CD4-positive, alpha-beta T cell treated with Interleukin-6 at 100 ng/mL for 8 hours (primary cell): ENCODE measurements around the gene RIOX2.
"Not testable (repeated sequence)": the region's sequence is repeated elsewhere in the genome, so short reads cannot be mapped to it uniquely, and the experiment has no call there.

Experiments used
- DNase-seq: peaks from one replicate; pipeline ENCODE4 v3.0.0-alpha.2; 2020; ENCODE audit warnings: mixed read lengths, low spot score

Gene RIOX2

DNA sequence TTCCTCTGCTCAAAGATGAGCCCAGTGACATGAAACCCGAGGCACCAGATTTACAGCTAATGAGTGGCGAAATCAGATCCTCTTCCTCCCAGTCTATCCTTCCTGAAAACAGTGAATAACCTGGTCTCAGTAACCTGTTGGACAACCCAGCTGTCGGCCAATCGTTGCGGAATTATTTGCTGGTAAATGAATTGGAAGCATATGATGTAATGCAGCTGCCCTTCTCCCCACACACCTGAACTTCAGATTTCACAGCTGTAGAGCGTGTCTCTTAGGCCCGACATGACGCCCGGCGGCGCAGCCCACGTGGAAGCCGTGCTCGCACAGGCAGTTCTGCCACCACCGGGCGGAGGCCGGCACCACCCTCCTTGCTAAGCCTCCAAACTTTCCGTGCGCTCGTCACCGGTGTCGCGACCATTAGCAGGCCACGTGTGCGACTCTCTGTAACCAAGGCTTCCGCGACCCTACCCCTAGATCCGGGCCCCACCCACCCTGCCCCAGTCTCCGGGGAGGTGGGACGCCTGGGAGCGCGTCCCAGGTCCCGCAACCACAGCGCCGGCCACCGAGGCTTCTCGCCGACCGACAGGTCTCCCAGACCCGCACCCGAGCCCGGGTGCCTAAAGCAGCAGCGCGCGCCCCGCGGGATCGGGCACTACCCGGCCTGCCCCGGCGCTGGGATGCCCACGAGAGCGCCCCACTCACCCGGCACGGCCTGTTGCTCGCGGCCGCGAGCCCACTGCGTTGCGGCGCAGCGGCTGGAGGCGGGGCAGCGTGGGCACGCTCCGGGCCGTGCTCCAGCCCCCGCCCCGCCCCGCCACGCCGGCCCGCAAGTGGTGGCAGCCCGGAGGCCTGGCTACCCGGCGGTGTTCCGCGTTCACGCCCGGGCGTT, at the start of gene RIOX2:
Gene RIOX2, minus strand, starts transcription at position 753 of the 889 bp plus-strand sequence. CDS start 4,838 bp downstream, outside the sequence.
- peak; percentile 68 for DNase-seq

DNA sequence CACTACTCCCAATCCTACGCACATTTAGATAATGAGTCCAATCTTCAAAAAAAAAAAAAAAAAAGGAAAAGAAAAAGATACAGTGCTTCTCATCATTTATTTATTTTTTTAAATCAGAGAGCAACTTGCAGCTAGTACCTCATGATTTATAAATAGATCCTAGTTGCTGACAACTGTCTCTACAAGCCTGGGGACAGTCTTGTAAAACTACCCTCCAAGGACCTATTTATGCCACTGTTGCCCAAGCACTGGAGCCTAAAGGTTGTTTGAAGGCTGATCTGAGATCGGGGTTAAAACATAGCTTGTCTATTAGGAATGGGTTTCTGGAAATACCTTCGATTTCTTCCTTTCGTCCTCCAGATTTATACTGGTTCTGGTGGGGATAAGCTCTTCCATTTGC, 48.2 kb upstream of the RIOX2 start:
- no peak for DNase-seq

DNA sequence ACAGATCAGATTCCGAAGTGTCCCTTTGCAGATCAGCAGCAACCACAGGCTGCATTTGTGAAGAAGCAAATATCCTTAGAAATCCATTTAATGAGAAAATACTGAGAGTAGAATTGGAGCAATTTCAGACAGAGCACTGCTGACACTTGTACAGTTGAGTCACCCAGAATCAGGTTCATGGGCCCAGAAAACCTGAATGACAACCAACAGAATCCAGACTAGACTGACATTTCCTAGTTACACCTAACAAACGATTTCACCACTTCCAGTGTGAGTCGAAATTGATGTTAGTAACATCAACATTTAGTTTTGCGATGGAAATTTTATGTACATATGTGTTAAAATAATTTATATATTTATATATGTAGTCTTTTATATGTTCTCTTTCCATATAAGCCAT, 46.1 kb upstream of the RIOX2 start:
- no peak for DNase-seq

DNA sequence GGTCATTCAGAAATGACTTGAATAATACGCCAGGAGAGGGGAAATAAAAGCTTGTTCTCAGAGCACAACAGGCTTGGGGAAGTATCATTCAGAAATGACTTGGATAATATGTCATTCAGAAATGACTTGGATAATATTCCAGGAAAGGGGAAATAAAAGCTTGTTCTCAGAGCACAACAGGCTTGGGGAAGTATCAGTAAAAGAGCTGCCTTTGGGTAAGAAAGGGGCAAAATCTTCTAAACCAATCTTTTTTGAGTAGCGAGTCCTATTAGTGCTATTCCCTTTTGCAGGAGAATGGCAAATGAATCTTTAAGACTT, 42.0 kb upstream of the RIOX2 start:
- no peak for DNase-seq

DNA sequence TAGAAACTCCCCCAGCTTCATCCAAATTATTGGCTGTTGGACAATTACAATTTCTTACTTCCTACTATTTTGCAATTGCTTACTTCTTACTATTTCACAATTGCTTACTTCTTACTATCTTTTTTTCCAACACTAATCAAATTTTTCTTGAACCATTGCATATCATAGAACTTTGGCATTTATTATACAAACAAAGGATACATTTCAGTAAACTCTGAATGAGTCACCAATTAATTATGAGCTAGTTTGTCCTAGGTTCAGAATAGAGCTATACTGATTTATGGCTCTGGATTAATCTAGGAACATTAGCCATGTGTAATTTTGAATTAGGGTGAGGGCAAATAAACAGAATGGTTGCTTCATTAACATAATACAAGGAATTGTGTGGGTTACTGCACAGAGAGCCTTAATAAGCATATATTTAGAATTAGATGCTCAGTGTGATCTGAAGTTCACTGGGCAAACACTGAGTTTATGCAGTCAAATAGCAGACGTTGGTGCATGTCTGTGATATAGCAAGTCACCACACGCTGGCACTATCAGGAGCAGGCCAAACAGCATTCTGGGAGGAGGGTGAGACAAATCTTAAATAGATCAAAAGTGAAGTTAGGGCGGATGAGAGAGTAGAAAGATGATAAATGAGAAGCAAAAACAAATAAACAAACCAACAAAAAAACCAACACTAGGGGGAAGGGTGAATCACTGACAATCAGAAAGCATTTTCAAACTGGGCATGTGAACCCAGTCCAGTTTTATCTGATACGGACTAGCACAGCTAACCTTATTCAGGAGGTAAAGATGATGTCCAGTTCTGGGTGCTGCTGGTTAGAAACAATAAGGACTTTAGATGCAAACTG, 41.4 kb upstream of the RIOX2 start:
- no peak for DNase-seq

DNA sequence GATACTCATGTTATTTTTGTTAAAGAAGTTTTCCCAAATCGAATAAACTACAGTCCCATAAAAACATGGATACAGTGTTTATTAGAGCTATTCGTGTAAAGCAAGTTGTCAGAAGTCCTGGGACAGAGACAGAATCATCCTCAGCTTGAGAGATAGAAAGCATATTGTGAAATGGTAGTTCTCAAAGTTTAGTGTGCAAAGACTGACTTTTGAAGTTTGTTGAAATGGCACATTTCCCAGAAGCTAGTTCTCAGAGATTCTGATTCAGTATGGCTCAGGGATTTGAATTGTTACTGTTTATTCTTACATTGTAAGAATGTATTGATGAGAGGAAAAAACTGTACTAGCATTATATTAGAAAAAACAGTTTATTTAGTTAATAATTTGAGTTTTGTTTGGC, 40.7 kb upstream of the RIOX2 start:
- DNase-seq: no peak

- DNase-seq: not testable (repeated sequence)
Observed at GRCh38 chr3:98010883-98011449, 38.7 kb upstream of the RIOX2 start.

DNA sequence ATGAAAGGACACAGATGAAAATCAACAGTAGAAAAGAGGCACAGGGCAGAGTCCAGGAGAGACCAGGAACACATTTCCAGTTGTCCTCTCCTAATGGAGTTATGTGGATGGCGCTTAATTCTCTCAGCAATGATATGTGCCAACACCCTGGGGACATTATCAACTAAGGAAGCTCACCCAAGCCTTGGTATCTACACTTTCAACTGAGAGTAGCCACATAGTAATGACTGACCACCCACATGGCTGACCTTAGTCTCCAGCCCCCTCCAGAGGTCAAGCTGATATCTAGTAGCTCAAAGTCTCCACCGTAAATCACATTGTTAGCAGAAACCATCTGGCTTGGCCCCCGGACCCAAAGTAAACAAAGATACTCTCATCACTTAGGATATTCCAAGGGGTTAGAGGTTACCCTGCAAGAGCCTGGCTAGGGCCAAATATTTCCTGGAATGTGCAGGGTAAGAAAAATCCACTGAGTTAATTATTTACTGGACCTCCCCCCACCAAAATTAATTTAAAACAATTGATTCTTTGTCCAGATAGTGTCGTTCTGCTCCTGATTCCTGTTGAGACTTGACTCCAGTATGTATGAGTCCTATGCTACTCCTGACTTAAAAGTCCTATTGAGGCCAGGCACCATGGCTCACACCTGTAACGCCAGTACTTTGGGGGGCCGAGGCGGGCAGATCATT, 38.1 kb upstream of the RIOX2 start:
- DNase-seq: no peak

DNA sequence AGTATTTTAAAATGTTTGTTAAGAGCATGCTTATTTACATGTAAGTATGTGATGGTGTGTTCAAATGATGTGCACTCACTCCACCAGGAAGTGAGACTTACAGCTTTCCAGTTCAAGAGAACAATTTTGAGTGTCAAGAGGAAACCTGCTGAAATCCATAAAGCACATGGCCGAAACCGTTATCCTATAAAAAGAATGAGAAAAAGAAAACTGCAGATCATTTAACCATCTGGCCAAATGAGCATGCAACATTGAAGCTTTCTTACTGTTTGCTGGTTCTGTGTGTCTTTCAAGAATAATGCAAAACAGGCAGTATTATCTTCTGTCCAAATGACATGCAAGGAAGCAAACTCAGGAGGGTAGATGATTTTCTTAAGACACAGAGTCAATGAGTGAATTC, 36.6 kb upstream of the RIOX2 start:
- DNase-seq: no peak

DNA sequence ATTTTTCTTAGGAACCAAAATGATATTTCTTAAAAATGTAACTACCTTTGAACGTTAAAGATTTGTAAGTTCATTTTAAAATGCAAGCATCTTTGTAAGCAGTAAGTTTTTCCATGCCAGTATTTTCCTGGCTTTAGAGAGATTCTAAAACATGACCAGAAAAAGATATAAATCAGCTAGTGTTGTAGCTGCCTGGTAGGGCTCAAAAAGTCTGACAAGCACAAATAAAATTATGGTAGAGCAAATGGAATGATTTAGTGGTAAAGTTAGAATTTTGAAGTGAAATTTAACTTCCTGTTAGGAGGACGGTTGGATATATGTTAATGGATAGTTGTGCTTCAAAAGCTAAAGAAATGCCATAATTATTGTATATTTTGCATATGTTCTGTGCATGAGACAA, 33.2 kb upstream of the RIOX2 start:
- no peak for DNase-seq

DNA sequence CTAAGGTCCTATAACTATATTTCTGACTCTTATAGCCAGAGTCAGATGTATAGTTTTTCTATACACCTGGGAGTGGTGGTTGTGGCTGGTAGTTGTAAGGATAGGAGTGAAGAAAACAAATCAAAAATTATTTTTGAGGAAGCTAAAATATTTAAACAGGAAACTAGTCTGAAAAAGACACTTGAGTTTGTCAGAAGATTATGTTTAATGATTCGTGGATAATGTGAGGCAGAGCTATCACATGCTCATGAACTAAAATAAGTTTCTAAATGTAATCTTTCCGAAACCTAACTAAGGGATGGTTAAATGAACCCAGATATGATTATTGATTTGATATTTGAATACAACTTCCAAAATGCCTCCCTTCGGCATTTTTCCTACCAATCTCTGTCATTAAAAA, 32.5 kb upstream of the RIOX2 start:
- DNase-seq: no peak

DNA sequence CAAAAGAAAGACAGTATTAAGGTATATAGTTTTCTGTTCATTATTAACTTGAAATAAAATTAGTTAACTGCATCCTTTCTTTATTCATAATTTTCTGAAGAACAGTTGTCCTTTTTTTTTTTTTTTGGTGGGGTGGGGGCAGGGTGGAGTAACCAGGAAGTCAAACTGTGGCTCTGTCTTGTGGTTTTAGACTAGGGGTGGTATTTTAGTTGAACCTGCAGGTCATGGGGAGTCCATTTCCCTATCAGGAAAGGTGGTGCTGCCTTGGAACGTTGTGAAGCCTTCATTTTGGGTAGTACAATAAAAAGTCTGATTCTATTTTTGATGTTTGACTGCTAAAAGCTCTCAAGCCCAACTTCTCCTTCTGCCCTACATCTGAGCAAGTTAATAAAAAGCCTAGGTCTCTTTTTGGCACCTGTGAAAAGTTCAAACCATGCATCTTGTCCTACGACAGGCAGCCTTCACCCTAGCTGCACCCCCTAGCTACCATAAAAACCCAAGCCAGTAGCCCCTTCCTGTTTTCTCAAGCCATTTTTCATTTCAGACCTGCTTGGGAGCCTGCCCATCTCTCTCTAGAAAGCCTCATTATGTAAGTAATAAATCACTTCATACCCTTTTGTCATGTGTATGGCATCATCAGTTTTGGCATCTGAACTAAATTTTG, 31.2 kb upstream of the RIOX2 start:
- peak; percentile 4 for DNase-seq

- no peak for DNase-seq
Observed at GRCh38 chr3:98002717-98003116, 30.5 kb upstream of the RIOX2 start.

- no peak for DNase-seq
Observed at GRCh38 chr3:97999994-98000393, 27.8 kb upstream of the RIOX2 start.

DNA sequence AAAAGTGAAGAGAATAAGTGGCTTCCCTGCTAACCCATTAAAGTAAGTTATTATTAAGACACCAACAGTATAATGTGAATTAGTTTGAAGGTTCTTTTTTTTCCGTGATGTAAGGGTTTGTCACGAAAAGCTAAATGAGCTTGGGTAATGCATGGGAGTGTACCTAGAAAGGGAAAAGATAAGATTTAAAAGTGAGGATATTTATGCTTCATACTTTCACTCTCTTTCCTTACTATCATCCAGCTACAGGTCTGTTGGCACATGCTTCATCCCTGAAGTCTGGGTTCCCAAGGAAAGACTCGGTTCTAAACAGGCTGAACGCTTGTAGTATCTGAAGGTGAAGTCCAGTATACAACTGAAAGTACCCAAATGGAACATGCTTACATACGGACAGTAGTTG, 26.9 kb upstream of the RIOX2 start:
- DNase-seq: no peak

GRCh38 chr3:97996988-97997387, 24.8 kb upstream of the RIOX2 start:
- no peak for DNase-seq

DNA sequence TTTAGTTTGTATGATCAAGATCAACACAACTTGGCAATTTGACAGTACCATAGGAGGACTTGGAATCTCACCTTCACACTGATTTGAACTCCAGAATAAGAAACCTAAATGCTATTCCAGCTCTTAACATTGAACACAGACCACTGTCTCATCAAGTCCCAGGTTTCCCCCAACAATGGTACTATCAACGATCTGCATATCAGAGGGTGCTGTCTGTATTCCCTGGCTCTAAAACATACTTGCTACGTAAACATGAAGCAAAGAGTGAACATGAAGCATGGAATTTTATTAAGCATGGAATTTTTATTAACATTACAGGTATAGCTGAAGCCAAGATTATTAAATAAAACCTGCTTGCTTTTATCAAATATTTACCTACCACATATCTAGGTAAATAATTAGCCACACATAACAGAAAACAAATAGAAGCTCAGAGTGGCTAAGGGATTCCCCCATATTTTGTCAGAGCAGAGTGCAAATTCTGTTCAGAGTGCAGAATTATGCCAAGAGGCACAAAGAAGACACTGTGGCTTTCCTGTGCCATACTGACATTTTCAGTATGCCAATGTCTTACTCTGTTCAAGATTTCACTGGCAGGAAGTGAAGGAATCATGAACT, 22.2 kb upstream of the RIOX2 start:
- no peak for DNase-seq

- no peak for DNase-seq
Observed at GRCh38 chr3:97993526-97993925, 21.3 kb upstream of the RIOX2 start.

- no peak for DNase-seq
Observed at GRCh38 chr3:97992547-97993173, 20.4 kb upstream of the RIOX2 start.

- peak; percentile 31 for DNase-seq
Observed at GRCh38 chr3:97991293-97991682, 19.1 kb upstream of the RIOX2 start.
